K562 (cell line): Measurements from ENCODE around the gene PRKACG.

Source experiments
- NFIC ChIP-seq: fragments of 450-650 bp; IDR thresholded peaks from 2 replicates; pipeline ENCODE4 v1.6.1; 2017; ENCODE audit warnings: mild to moderate bottlenecking, inconsistent platforms
- NFYB ChIP-seq: IDR thresholded peaks from 2 replicates; pipeline ENCODE4 v1.6.1; 2011; ENCODE audit warnings: mild to moderate bottlenecking, moderate library complexity; ENCODE audit not compliant: insufficient read length; ENCODE audit errors: extremely low read depth
- NONO ChIP-seq, 2 experiments: fragments of 200-400 bp in 1 of 2; fragments of 450-650 bp in 1 of 2; formaldehyde crosslinking in 1 of 2; IDR thresholded peaks; 2 replicates each; pipeline ENCODE4 v1.6.1; 2017; ENCODE audit warnings: low read depth in 2 of 2, mild to moderate bottlenecking in 2 of 2, moderate library complexity in 2 of 2, low read length in 1 of 2
- NRF1 ChIP-seq, 2 experiments: fragments of 450-650 bp; IDR thresholded peaks in 1 of 2; conservative IDR thresholded peaks in 1 of 2; 2 replicates each; pipeline ENCODE4 v1.6.1; 2014; ENCODE audit warnings: mild to moderate bottlenecking in 2 of 2
- POLR2A ChIP-seq: fragments of 450-650 bp; conservative IDR thresholded peaks from 2 replicates; pipeline ENCODE4 v1.6.1; 2016
- RB1 ChIP-seq: fragments of 450-650 bp; IDR thresholded peaks from 2 replicates; pipeline ENCODE4 v1.6.1; 2017; ENCODE audit warnings: low read depth, mild to moderate bottlenecking
- ZNF121 ChIP-seq: sonication (generic); formaldehyde crosslinking; conservative IDR thresholded peaks from 2 replicates; pipeline ENCODE4 v1.8.0; 2022; ENCODE audit warnings: missing genetic modification reagents
- ZNF232 ChIP-seq: sonication (generic); formaldehyde crosslinking; IDR thresholded peaks from 2 replicates; pipeline ENCODE4 v1.8.0; 2022; ENCODE audit warnings: mild to moderate bottlenecking, missing genetic modification reagents
- ZNF253 ChIP-seq: fragments of 250-450 bp; sonication (Bioruptor Pico); conservative IDR thresholded peaks from 2 replicates; pipeline ENCODE4 v1.6.1; 2021; ENCODE audit warnings: mild to moderate bottlenecking

DNA sequence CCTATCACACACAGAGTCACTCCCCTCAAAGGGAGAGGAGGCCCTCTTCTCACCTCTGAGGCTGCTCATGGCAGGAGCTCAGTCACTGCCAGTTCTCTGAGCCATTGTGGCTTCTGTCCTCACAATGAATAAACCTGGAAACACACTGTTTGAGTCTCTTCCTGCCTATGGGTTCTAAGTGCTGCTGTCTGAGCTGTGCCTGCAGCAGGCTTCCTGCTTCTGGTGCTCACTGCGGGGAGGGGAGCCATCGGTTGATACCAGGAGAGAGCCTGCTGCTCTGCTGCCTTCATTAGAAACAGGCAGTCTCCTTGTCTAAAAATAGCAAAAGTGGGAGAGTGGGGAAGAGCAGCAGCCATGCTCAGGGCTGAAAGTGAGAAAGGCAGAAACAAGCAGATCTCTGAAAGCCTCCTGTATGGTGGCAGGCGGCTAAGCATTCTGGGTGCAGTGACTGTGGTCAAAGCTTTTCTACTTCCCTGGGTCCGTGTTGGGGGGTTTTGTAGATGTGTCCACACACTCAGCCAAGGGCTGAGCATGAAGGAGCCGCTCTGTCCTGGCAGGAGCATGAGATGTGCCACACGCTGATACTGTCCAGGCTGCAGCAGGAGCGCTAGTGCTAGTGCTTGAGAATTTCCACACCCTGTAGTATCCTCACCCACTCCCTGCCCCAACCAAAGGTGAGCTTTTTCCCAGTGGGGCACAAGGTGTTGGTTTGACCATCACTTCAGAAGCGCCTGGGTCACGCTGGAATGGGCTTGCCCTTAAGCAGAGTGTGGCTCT lies 34.2 kb downstream of the PRKACG start:
- TF ChIP-seq ZNF253 (CRISPR knock-in tag) (no peak), RB1 (no peak), NFIC (no peak), POLR2A (no peak), ZNF121 (CRISPR knock-in tag) (no peak), NONO (IDR thresholded peaks at IDR 0.05; ENCODE audit: low read depth in 2 of 2, low read length in 1 of 2) (no peak), NRF1 (conservative IDR thresholded peaks at IDR 0.05 in 1 of 2, IDR thresholded peaks at IDR 0.05 in 1 of 2) (no peak), NFYB (no peak), ZNF232 (no peak)
